ENCODE results near the gene CBFA2T2. TPM values are rescaled to one million over a fixed set of nuclear protein-coding genes. Genes with fewer than 3 reads are reported as not detected.

Gene CBFA2T2
- total RNA-seq (2012; rRNA removed) (3.3 and 3.8 TPM in 2 replicates), polyA plus RNA-seq (2012; rRNA removed) (6.2 and 6.3 TPM in 2 replicates), Bru-seq, nascent RNA (percentile 80 among the genes with signal in this experiment), BruChase-seq, experiment 1, labeled RNA remaining after a 6-hour chase (percentile 92 among the genes with signal in this experiment), BruChase-seq, experiment 2, labeled RNA remaining after a 2-hour chase (percentile 85 among the genes with signal in this experiment)
- 4.9 and 6.7 TPM in 2 replicates for polyA plus RNA-seq (2012; cell fraction: cytosol; rRNA removed)
- polyA plus RNA-seq (2012; cell fraction: nucleus; rRNA removed; ENCODE audit: low replicate concordance) = 25.6 and 26.9 TPM in 2 replicates
- long read RNA-seq, full-length matches to known transcripts = 4 of 17 reads
- long read RNA-seq, partial matches to known transcripts = 4 of 17 reads
- long read RNA-seq, other reads (novel, unspliced or antisense) = 9 of 17 reads

DNA sequence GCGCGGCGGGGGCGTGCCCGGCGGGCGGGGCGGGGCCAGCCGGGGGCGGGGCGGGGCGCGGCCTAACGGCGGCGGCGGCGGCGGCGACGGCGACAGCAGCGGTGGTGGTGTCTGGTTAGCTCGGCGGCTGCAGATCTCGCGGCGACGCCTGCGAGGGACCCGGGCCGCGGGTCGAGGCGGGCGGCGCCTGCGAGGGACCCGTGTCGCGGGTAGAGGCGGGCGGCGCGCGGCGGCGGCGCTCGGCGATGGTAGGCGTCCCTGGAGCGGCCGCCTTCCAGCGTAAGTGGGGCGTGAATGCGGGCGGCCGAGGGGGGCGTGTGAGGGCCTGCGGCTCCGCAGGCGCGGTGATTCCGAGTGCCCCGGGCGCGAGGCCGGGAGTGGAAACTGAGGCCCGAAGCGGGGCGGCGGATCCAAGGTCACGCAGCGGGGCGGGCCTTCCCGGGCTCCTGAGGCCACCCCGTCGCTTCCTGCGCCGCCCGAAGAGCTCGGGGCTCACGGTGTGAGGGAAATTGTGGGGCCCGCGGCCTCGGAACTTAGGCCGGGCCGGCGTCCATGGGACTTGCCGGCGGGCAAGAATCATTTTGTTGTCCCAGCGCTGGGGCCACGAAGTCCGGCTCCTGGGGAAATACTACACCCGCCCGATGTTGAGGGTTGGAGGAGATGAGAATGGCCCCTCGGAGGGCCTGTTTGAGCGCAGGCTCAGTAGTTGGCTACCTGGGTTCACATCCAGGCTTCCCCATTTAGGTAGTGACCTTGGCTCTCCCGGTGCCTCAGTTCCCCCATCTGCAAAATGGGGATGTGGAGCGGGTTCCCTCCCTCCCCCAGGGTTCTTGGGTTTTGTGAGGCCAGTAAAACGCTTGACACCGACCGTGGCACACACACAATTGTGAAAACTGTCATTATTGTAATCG lies at the start of gene CBFA2T2:
Gene CBFA2T2, plus strand, starts transcription at position 74 of the 911 bp plus-strand sequence. Its CDS starts 172 bp downstream, at position 246.
- ChIA-PET POLR2A (ENCODE audit: unreplicated experiment) (no interaction called here), CTCF (interaction anchor here (0.5 kb wide), 1 partner anchor 173 kb away, joined by 3 read pairs; no protein-coding TSS in a partner anchor)
- TF ChIP-seq CTCF (conservative IDR thresholded peaks at IDR 0.05; ENCODE audit: low read depth, low read length) (0 out of 2 replicates have a peak, but pooled peaks have one; percentile 6), MXI1 (IDR thresholded peaks at IDR 0.05; ENCODE audit: borderline replicate concordance, low read depth, low read length) (peak; percentile 54), CEBPB (IDR thresholded peaks at IDR 0.05; ENCODE audit: low read depth, low read length) (no peak), RCOR1 (IDR thresholded peaks at IDR 0.05; ENCODE audit: insufficient replicate concordance, low read length) (peak; percentile 39), USF2 (IDR thresholded peaks at IDR 0.05; ENCODE audit: low read depth, low read length) (no peak), RAD21 (IDR thresholded peaks at IDR 0.05; ENCODE audit: low read length) (no peak), RFX5 (IDR thresholded peaks at IDR 0.05; ENCODE audit: low read depth, low read length) (no peak)

More for the DNA sequence above, at the start of gene CBFA2T2:
- peak within 1 kb of the TSS; percentile 60 for H3K56ac ChIP-seq (ENCODE audit: extremely low read depth, insufficient read depth, low read length)
- H3K18ac ChIP-seq (ENCODE audit: low read depth, low read length) = peak within 1 kb of the TSS; percentile 70
- WGBS, 2 experiments (ENCODE audit: extremely low coverage in 2 of 2, insufficient read length in 1 of 2) = 0% methylated on average over 38 of the region's 105 CpGs; no CpG with 5 or more reads in 1 of the 2 experiments
- peak within 1 kb of the TSS; percentile 89 for H3K9ac ChIP-seq (ENCODE audit: low read depth, low read length)
- no peaks in the 10 kb centered on the region for H3K9me1 ChIP-seq (ENCODE audit: insufficient read depth, low read length)
- peak within 1 kb of the TSS; percentile 96 for H4K5ac ChIP-seq (ENCODE audit: low read depth, low read length)
- H3K4ac ChIP-seq (ENCODE audit: low read depth, low read length) = peak within 1 kb of the TSS; percentile 82
- ATAC-seq (ENCODE audit: low read depth) = peak; percentile 84
- peak within 1 kb of the TSS; percentile 99 for H3K4me2 ChIP-seq (ENCODE audit: low read depth, low read length)
- peak within 1 kb of the TSS; percentile 87 for H3K14ac ChIP-seq (replicated peaks; ENCODE audit: low read depth, low read length)
- peak within 1 kb of the TSS; percentile 96 for H2AFZ ChIP-seq (replicated peaks; ENCODE audit: low read length, poor library complexity)
- no peaks in the 10 kb centered on the region for H3K27me3 ChIP-seq (ENCODE audit: control insufficient read depth, insufficient read depth, low read length)
- H3K36me3 ChIP-seq (ENCODE audit: control insufficient read depth, insufficient read depth, low read length) = peaks cover 4% of the 10 kb centered on the region
- H3K4me1 ChIP-seq (ENCODE audit: control insufficient read depth, insufficient read depth, low read length) = no peaks in the 10 kb centered on the region
- intact Hi-C loops (cut with micrococcal nuclease) (loop anchor here (5.0 kb wide), 1 partner anchor 42 kb away; no protein-coding TSS in a partner anchor), dilution Hi-C loops (cut with HindIII; ENCODE audit: low sequenced_read_pairs, unreplicated experiment) (no loop called here), in situ Hi-C loops (cut with MboI; ENCODE audit: low sequenced_read_pairs) (no loop called here)
- no TSS peak for BruUV-seq (replicated peaks)
- peak within 1 kb of the TSS; percentile 13; the same call in 1 of the 3 replicates for H2BK15ac ChIP-seq (ENCODE audit: low read depth, low read length)
- H2BK20ac ChIP-seq (ENCODE audit: low read depth, low read length) = no peak within 1 kb of the TSS
- peak within 1 kb of the TSS; percentile 62 for H2BK5ac ChIP-seq (ENCODE audit: low read depth, low read length, poor library complexity, severe bottlenecking)
- H2AK9ac ChIP-seq (replicated peaks; ENCODE audit: low read depth, low read length, poor library complexity) = peak within 1 kb of the TSS; percentile 92
- H4K91ac ChIP-seq (ENCODE audit: insufficient read depth, low read depth, low read length) = peak within 1 kb of the TSS; percentile 67
- peak within 1 kb of the TSS; percentile 84 for H3K27ac ChIP-seq (ENCODE audit: insufficient read depth, low read length)
- H3K9me3 ChIP-seq (ENCODE audit: control insufficient read depth, insufficient read depth, low read length) = no peaks in the 10 kb centered on the region
- peak within 1 kb of the TSS; percentile 94 for H3K23ac ChIP-seq (ENCODE audit: low read depth, low read length)
- H3K4me3 ChIP-seq (ENCODE audit: insufficient read depth, low read depth, low read length) = peak within 1 kb of the TSS; percentile 76
- 0 out of 2 replicates have a peak within 1 kb of the TSS, but pooled peaks have one; percentile 1 for H2BK120ac ChIP-seq (ENCODE audit: low read depth, low read length)
- DNase-seq = peak; percentile 55
- H3K79me1 ChIP-seq (ENCODE audit: low read depth in 1 of 2, low read length in 2 of 2) = peaks cover 19 to 29% of the 10 kb centered on the region in 2 experiments; a peak in 3 of 4 replicates
- no peaks in the 10 kb centered on the region for H4K20me1 ChIP-seq (ENCODE audit: insufficient read depth, low read length)
- peak within 1 kb of the TSS; percentile 88 for H2AK5ac ChIP-seq (ENCODE audit: low read depth, low read length)
- peak within 1 kb of the TSS; percentile 92 to 95 for H4K8ac ChIP-seq (ENCODE audit: low read depth in 2 of 2, low read length in 2 of 2)

All from IMR-90 (cell line).